DND-41 (cell line): ENCODE results near the gene COL6A2.

Experiments
- ATAC-seq: fragments of 200-7000 bp; cut with Tn5 transposase; 3 replicates; pipeline ENCODE4 v1.9.1; 2021; ENCODE audit warnings: low read depth; ENCODE audit not compliant: insufficient read depth
- DNase-seq: peaks from one replicate; pipeline ENCODE4 v3.0.0-alpha.2; 2020
- H2AFZ ChIP-seq: 2 replicates; pipeline ENCODE4 v1.6.0; 2012; ENCODE audit warnings: low read depth, low read length
- H3K27ac ChIP-seq: 2 replicates; pipeline ENCODE4 v1.5.1; 2012; ENCODE audit warnings: low read length, inconsistent platforms
- H3K27me3 ChIP-seq: fragments of 200-600 bp; sonication (generic); 2 replicates; pipeline ENCODE4 v1.6.0; 2012; ENCODE audit warnings: low read length, mild to moderate bottlenecking, inconsistent platforms; ENCODE audit not compliant: insufficient read depth, poor library complexity
- H3K36me3 ChIP-seq: 2 replicates; pipeline ENCODE4 v1.5.1; 2012; ENCODE audit warnings: low read length, inconsistent platforms; ENCODE audit not compliant: insufficient read depth
- H3K4me1 ChIP-seq: 2 replicates; pipeline ENCODE4 v1.5.1; 2012; ENCODE audit warnings: mild to moderate bottlenecking, low read length; ENCODE audit not compliant: insufficient read depth
- H3K4me2 ChIP-seq: 2 replicates; pipeline ENCODE4 v1.6.0; 2012; ENCODE audit warnings: mild to moderate bottlenecking, moderate library complexity, low read length, inconsistent platforms; ENCODE audit not compliant: insufficient read depth
- H3K4me3 ChIP-seq, 2 experiments: fragments of 200-600 bp in 1 of 2; shearing (Covaris generic) in 1 of 2; 2 replicates each; pipeline ENCODE4 v1.5.1; 2012 to 2016; ENCODE audit warnings: inconsistent platforms in 2 of 2, low read length in 2 of 2, mild to moderate bottlenecking in 2 of 2, low read depth in 1 of 2, moderate library complexity in 1 of 2
- H3K79me2 ChIP-seq: 2 replicates; pipeline ENCODE4 v1.6.0; 2012; ENCODE audit warnings: low read length, inconsistent platforms; ENCODE audit not compliant: insufficient read depth
- H3K9ac ChIP-seq: 2 replicates; pipeline ENCODE4 v1.6.0; 2012; ENCODE audit warnings: low read depth, mild to moderate bottlenecking, inconsistent platforms, low read length, moderate library complexity
- H3K9me3 ChIP-seq: 2 replicates; pipeline ENCODE4 v1.5.1; 2012; ENCODE audit warnings: low read length, moderate library complexity, mild to moderate bottlenecking, inconsistent platforms; ENCODE audit not compliant: insufficient read depth, severe bottlenecking
- H4K20me1 ChIP-seq: 2 replicates; pipeline ENCODE4 v1.6.0; 2012; ENCODE audit warnings: low read length; ENCODE audit not compliant: insufficient read depth
- CTCF ChIP-seq: IDR thresholded peaks from 2 replicates; pipeline ENCODE4 v1.5.1; 2012; ENCODE audit warnings: borderline replicate concordance, low read length, moderate library complexity, mild to moderate bottlenecking; ENCODE audit not compliant: poor library complexity, severe bottlenecking; ENCODE audit errors: extremely low read depth
- EZH2 ChIP-seq: IDR thresholded peaks from 3 replicates; pipeline ENCODE4 v1.6.1; 2012; ENCODE audit warnings: borderline replicate concordance, low read depth, mild to moderate bottlenecking, moderate library complexity, low read length, inconsistent platforms; ENCODE audit not compliant: severe bottlenecking

The COL6A2 gene

GRCh38 chr21:46160907-46161632 lies 63.2 kb downstream of the COL6A2 start:
- Histone ChIP-seq H3K4me1 (no peaks in the 10 kb centered on the region), H3K79me2 (no peaks in the 10 kb centered on the region), H2AFZ (no peak overlapping the region), H4K20me1 (peaks cover under 1% of the 10 kb centered on the region; the same call in 1 of the 2 replicates), H3K27me3 (no peaks in the 10 kb centered on the region), H3K27ac (no peak overlapping the region), H3K4me2 (no peak overlapping the region), H3K9me3 (peaks cover 3% of the 10 kb centered on the region), H3K4me3 (no peak overlapping the region), H3K9ac (no peak overlapping the region), H3K36me3 (no peaks in the 10 kb centered on the region)
- no peak for ATAC-seq
- no peak for DNase-seq
- TF ChIP-seq CTCF (no peak), EZH2 (no peak)

- Histone ChIP-seq H2AFZ (no peak overlapping the region), H3K9me3 (peaks cover 3% of the 10 kb centered on the region), H3K4me3 (no peak overlapping the region), H3K36me3 (no peaks in the 10 kb centered on the region), H3K4me2 (no peak overlapping the region), H3K4me1 (no peaks in the 10 kb centered on the region), H4K20me1 (no peaks in the 10 kb centered on the region), H3K27me3 (no peaks in the 10 kb centered on the region), H3K9ac (no peak overlapping the region), H3K79me2 (no peaks in the 10 kb centered on the region), H3K27ac (no peak overlapping the region)
- ATAC-seq, result no peak
- DNase-seq, result no peak
- TF ChIP-seq EZH2 (no peak), CTCF (no peak)
Observed at GRCh38 chr21:46161633-46162592, 64.0 kb downstream of the COL6A2 start.

- DNase-seq (no peak), ATAC-seq (no peak)
- no peaks in the 10 kb centered on the region for H4K20me1 ChIP-seq
- H2AFZ ChIP-seq, result no peak overlapping the region
- H3K36me3 ChIP-seq, result no peaks in the 10 kb centered on the region
- no peak overlapping the region for H3K4me2 ChIP-seq
- H3K27me3 ChIP-seq, result no peaks in the 10 kb centered on the region
- peaks cover 3% of the 10 kb centered on the region for H3K9me3 ChIP-seq
- H3K4me1 ChIP-seq, result no peaks in the 10 kb centered on the region
- no peak for TF ChIP-seq EZH2
- no peak for TF ChIP-seq CTCF
- H3K27ac ChIP-seq, result no peak overlapping the region
- H3K79me2 ChIP-seq, result no peaks in the 10 kb centered on the region
- H3K9ac ChIP-seq, result no peak overlapping the region
- no peak overlapping the region for H3K4me3 ChIP-seq
Observed at GRCh38 chr21:46163380-46163779, 65.5 kb downstream of the COL6A2 start.
